GM20000 (cell line): ENCODE data around the gene STAT5B.
"Not testable (repeated sequence)": the region's sequence is repeated elsewhere in the genome, so short reads cannot be mapped to it uniquely, and the experiment has no call there.

ENCODE experiments used
- DNase-seq: peaks from one replicate; pipeline ENCODE4 v3.0.0; 2012; ENCODE audit warnings: low spot score
- CTCF ChIP-seq: IDR thresholded peaks from 2 replicates; pipeline ENCODE4 v1.5.1; 2012; ENCODE audit warnings: mild to moderate bottlenecking, control low read depth; ENCODE audit errors: extremely low read depth, missing control alignments

STAT5B gene

DNA sequence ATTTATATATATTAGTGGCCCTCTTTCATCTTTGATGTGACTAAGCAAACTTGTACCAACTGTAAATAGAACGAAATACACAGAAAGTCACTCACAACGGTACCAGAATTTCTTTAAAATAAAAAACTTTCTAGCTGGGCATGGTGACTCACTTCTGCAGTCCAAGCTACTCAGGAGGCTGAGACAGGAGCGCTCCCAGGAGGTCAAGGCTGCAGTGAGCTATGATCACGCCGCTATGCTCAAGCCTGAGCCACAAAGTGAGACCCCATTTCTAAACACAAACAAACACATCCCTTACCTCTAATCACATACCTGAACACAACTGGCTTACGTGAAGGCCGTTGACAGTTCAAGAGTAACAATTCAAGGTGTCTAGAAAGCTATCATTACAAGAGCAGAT lies 29.7 kb downstream of the STAT5B start:
- no peak for DNase-seq

GRCh38 chr17:42245183-42245582 lies 31.0 kb downstream of the STAT5B start:
- not testable (repeated sequence) for DNase-seq

More for the DNA sequence above, 29.7 kb downstream of the STAT5B start:
- TF ChIP-seq CTCF = no peak

DNA sequence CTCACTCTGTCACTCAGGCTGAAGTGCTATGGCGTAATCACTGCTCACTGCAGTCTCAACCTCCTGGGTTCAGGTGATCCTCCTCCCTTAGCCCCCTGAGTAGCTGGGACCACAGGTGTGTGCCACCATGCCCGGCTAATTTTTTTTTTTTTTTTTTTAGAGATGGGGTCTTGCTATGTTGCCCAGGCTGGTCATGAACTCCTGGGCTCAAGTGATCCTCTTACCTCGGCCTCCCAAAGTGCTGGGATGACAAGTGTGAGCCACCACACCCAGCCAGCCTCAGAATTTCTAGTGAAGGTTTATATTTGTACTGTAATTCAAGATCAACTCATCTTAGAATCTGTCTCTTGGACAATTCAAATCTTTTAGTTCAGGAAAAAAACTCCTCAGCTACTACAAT lies 32.1 kb downstream of the STAT5B start:
- DNase-seq = not testable (repeated sequence)

DNA sequence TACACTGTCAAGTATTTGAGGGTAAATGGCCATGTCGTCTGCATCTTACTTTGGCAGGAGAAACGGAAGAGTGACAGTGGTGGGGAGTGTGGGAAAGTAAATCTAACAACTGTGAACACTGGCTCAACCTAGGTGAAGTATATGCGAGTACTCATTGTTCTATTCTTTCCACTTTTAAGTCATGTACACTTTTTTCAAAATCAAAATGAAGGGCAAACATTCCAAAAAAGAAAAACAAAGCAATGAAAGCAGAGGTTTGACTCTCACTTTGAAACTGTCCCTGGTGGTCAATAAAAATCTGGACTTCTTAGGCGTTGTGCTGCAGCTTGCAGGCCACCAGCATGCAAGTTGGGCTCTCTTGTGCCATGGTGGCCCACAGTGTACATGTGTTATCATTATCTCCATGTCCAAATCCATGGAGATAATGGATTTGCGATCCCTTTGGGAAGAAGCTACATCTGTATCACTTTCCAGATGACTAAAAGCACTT lies 32.7 kb downstream of the STAT5B start:
- TF ChIP-seq CTCF = no peak
- DNase-seq = no peak

GRCh38 chr17:42241871-42242270 lies 34.3 kb downstream of the STAT5B start:
- DNase-seq = no peak
- no peak for TF ChIP-seq CTCF

DNA sequence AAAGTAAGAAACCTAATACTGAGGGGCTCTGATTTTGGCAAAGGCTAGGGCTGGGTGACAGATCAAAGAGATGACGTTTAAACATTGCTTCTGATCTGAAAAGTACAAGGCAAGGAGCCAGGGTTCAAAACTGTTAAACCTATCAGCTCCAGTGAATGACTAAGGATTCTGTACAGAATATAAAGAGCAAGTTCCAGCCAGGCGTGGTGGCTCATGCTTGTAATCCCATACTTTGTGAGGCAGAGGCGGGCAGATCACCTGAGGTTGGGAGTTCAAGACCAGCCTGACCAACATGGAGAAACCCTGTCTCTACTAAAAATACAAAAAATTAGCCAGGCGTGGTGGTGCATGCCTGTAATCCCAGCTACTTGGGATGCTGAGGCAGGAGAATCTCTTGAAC lies 35.3 kb downstream of the STAT5B start:
- DNase-seq = not testable (repeated sequence)

DNA sequence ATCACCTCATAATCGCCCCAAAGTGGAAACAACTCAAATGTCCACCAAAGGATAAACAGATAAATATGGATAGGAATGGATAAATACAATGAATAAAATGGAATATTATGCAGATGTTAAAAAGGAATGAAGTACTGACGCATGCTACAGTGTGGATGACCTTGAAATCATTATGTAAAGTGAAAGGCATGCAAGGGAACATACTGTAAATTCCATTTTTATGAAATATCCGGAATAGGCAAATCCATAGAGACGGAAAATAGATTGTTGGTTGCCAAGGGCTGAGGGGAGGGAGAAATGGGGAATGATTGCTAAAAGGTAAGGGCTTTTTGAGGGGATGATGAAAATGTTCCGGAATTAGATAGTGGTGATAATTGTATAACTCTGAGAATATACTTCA lies 36.0 kb downstream of the STAT5B start:
- DNase-seq = no peak

DNA sequence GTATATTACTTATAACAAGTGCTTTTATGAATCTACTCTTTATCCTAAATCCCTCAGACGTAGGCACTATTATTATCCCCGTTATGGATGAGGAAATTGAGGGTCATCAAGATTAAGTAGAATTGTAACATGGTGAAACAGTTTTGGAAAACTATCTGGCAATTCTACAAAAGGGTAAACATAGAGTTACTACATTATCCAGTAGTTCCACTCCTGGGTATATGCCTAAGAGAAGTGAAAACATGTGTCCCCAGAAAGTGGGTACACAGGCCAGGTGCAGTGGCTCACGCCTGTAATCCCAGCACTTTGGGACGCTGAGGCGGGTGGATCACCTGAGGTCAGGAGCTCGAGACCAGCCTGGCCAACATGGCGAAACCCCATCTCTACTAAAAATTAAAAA lies 36.6 kb downstream of the STAT5B start:
- not testable (repeated sequence) for DNase-seq

More for the DNA sequence above, 36.0 kb downstream of the STAT5B start:
- TF ChIP-seq CTCF = no peak

DNA sequence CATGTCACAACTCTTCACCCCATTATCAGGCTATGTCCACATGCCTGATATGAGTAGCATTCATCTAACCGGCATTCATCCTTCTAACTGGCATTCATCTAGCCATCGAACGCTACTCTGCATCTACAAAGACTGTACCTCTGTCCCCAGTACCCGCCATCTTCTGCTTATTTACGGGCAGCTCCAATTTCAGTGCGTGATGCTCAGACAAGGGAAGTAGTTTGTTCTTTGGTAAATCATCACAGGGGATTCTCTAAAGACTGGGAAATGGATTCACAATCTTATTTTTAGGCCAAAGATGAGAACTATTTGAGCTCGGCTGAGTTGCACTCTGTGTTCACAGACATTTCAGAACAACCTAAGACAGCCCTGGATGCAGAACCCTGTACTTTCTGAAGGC lies 39.4 kb downstream of the STAT5B start:
- no peak for DNase-seq
- TF ChIP-seq CTCF = no peak

DNA sequence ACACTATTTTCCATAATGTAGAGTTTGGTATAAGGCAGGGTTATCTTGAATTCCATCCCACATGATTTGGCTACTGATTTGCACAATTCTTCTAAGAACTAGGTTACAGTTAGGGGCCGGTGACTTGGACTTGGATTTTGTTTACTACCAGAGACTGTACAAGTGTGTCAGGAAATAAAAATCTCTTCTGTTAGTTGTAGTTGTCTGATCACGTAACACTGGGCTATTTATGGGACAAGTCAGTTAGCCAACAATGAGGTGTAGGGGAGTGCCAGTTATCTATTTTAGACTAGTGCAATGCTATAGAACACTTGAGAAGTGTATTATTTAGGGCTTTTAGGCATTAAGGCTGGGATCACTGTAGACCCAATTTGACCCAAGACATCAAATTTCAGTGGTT lies 42.2 kb downstream of the STAT5B start:
- no peak for TF ChIP-seq CTCF
- DNase-seq = no peak
